HuH-7 (cell line): ENCODE data around the gene DGKB.
"Not testable (repeated sequence)": the region's sequence is repeated elsewhere in the genome, so short reads cannot be mapped to it uniquely, and the experiment has no call there.

Experiments
- DNase-seq: peaks from one replicate; pipeline ENCODE4 v3.0.0; 2011; ENCODE audit warnings: low spot score

DGKB gene

DNA sequence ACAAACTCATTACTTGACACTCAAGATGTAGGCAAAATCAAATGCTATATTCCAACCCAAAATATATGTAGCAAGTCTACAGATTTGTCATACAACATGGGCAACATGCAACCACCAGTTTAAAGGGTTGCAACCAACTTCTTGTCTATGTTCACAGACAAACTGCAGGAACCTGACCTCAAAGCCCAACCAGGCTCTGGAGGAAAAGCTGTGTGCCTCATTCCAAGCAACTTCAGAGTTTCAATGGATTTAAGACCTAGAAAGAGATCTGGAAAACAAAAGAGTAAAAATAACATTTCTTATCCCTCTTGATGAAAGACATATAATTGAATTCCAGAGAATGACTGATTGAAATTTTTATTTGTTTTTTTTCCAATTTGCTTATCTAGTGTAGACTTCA, 612.6 kb downstream of the DGKB start:
- no peak for DNase-seq

DNA sequence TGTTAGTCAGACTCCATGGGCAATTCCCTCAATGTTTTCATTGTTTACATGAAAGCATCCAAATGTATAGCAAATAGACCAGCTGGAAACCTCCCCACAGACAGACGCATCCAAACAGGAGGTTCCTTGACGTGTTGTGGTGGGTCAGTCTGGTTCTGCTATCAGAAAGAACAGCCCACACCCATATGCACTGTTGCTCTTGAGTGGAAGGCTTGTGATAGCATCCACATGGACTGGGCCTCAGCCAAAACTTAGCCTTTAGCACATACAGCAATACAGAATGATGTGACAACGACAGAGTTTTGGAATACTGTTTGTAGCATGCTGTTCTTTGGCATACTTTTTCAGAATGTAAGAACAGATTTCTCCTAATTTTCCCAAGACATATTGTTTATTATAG, 613.9 kb downstream of the DGKB start:
- no peak for DNase-seq

DNA sequence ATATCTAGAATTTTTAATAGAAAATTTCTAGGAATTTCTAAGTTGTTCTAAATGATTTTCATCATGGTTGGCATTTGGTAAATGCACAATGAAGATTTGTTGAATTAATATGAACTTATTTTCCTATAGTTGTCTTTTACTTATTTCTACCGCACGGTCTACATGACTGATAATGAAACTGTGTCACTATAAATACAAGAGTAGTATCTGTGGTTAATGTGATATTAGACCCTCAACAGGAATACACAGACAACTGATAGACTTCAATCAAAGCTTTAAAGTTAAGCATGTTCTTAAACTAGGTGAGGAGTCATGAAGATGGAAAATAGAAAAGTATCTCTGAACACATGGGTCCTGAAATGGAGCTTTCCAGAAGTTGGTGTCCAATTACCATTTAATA, 615.2 kb downstream of the DGKB start:
- no peak for DNase-seq

DNA sequence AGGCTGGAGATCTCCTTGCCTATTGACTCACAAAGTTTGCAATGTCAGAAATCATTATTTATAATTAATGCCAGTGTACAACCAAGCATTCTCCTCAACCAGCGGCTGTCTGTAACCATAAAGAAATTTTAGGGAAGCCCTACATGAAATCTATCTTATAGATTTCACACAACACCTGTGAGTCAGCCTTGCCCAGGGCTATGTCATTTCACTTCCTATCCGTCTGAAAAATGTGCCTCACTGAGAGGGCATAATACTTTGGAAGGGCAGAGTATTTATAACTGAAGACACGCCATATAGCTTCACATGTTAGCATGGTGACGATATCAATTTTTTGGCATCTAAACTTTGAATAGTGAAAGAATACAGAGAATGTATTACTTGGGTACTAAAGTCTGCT, 616.5 kb downstream of the DGKB start:
- no peak for DNase-seq

DNA sequence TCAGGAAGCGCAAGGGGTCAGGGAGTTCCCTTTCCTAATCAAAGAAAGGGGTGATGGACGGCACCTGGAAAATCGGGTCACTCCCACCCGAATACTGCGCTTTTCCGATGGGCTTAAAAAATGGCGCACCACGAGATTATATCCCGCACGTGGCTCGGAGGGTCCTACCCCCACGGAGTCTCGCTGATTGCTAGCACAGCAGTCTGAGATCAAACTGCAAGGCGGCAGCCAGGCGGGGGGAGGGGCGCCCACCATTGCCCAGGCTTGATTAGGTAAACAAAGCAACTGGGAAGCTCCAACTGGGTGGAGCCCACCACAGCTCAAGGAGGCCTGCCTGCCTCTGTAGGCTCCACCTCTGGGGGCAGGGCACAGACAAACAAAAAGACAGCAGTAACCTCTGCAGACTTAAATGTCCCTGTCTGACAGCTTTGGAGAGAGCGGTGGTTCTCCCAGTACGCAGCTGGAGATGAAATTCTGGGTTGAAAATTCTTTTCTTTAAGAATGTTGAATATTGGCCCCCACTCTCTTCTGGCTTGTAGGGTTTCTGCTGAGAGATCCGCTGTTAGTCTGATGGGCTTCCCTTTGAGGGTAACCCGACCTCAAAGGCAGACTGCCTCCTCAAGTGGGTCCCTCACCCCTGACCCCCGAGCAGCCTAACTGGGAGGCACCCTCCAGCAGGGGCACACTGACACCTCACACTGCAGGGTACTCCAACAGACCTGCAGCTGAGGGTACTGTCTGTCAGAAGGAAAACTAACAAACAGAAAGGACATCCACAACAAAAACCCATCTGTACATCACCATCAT, 623.3 kb downstream of the DGKB start:
- not testable (repeated sequence) for DNase-seq

DNA sequence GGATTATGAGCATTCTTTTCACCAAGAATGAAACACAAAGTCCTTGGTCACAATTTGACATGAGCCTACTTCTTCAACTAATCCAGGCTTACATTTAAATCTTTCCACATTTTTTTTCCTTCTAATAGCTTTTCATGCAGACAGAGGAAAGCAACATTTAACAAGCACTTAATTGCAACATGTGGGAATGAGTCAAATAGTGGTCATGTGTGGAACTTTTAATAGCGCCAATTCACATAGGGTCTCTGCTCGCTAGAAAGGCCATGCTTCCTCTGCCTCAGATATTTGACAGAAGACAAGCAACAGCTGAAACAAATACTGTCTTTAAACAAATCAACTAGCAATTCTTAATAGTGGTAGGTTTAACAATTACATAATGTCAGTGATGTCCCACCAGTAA, 627.2 kb downstream of the DGKB start:
- DNase-seq, result no peak

DNA sequence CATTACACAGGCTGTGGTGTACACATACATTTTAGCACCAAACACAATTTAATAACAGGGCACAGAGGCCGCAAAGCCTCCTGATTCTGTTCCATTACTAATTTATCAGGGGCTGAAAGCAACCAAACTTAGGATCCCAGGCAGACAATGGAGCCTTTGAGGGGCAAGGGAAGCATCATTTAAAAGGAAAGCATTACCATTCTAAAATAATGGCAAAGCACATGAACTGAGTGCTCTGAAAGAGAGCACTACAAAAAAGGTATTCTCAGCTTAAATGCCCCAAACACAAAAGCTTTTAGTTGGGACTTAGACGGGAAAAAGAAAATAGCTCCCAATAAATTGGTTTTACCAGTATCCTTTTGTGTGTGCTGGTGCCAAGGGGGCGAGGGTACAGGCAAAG, 631.1 kb downstream of the DGKB start:
- DNase-seq, result no peak

DNA sequence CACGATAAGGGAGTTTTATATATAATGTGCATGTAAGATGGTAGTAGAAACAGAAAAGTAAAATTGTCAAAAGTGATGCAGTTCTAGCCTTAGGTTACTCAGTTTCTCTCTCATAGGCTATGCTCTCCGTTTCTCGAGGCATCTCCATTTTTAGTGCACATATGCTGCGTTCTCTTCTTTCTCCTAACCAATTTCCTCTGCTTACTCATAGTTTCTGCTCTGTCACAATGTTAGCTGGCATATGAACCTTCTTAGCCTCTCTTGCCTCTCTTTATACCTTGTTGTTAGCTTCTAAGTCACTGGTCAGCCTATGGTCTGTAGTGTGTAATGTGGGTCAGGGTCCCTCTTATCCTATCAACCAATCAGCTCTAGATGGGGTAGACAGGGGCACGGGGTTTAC, 632.5 kb downstream of the DGKB start:
- no peak for DNase-seq

DNA sequence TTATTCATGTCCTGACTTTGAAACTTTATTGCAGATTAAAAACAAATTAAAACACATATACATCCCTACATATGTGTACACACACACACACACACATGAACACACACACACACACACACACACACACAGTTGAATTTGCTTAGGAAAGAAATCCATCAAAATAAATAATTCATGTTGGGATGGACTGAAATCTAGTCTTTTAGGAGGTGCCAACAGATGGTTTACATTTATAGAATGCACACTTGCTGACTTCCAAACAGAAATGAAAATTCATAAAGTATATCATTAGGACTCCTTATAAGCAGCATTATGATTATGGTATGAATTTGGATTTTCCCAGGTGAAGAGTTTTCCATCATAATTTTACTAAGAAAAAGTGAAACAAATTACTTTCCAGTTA, 642.5 kb downstream of the DGKB start:
- no peak for DNase-seq

DNA sequence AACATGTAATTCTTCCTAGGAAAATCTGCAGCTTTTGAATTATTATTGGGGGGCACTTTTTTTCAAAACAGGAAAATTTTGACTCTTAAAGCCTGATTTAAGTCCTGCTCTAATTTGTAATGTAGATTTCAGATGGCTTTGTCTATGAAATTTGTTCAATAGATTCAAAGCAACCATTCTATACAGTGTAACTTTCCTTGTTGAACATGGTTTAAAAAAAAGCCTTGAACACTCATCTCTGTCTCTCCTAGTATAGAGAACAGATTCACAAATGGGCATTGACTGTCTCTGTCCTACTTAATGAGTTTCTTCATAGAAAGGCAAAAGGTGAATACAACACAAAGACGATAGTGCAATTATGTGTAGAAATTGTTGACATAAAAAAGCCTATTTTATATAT, 643.7 kb downstream of the DGKB start:
- DNase-seq, result no peak

DNA sequence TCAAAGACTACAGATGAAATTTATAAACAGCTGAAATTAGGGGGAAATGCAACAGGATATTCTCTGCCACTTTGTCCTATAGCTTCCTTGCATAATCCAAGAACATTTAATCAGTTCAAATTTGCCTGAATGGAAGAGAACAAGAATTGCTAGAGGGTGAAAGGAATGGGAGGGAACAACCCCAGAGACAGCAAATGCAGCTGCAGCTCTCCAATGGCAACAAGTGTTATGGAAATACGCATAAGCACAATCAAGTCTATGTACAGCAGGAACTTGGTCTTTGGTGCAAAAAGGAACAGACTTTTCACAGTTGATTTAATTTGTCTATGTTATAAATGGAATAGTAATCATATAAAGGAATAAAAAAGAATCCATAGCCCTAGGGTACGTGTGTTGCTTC, 644.1 kb downstream of the DGKB start:
- DNase-seq, result no peak

DNA sequence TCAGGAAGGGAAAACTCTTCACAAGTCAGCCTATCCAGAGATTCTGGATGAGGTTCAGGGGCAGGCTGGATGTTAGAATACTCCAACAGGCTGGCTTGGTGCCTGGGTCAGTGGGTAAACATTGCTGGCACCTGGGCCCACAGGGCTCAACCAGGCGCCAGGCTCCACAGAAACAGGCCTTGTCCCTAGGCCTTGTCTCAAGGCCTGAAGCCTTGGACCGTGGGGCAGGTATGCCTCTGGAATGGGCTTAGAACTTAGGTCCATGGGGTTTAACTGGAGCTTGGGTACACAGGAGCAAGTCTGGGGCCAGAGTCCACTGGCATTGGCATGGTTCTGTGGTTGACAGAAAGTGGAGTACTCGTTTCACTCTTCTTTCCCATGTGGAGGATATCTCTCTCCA, 650.1 kb downstream of the DGKB start:
- DNase-seq, result no peak

DNA sequence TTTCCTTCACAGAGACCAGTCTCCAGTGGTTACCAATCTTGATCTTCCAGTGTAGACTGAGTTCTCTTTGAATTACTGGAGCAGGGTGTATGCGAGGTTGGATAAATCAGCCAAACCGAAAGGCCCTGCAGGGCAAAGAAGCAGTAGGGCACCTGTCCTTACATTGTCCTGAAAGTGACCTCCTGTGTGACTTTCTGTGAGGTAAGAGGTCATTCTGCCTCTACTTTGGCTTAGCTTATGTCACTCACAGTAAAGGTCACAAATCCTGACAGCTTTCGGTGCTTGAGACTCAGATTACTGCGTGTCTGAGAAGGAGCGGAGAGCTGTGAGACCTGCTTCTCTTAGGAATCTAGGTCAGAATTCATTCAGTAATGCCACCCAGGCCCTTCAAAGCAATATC, 660.4 kb downstream of the DGKB start:
- no peak for DNase-seq

DNA sequence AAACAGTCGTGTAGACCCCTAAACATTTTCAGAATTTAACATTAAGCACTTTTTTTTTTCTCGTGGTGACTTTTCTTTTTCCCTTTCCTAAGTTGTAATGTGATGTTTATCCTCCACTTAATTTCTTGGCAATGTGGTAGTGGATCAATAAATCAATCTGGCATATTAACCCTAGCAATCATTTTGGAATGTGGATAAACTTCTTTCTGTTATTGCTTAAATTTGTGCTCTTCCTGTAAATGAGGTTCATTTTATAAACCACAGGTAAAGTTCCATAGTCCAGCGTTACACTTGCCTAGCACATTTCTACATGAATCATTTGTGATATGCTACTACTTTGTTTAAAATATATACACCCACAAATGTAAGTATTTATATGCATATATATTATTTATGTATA, 665.7 kb downstream of the DGKB start:
- no peak for DNase-seq

DNA sequence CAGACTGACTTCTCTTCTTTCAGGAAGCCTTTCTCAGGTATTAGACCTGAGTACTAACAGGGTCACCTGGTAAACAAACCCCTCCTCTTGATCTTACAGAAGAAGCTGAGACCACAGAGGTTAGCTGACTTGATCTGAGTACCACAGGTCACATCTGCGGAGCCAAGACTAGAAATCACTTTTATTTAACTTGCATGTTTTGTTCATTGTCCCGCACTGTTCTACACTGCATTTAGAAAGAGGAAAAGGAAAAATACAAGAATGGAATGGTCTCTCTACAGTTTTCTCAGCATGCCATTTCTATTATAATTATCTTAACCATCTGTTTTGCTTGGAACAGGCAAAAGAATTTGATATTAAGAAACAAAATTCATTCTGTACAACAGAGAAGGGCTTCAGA, 667.5 kb downstream of the DGKB start:
- no peak for DNase-seq

DNA sequence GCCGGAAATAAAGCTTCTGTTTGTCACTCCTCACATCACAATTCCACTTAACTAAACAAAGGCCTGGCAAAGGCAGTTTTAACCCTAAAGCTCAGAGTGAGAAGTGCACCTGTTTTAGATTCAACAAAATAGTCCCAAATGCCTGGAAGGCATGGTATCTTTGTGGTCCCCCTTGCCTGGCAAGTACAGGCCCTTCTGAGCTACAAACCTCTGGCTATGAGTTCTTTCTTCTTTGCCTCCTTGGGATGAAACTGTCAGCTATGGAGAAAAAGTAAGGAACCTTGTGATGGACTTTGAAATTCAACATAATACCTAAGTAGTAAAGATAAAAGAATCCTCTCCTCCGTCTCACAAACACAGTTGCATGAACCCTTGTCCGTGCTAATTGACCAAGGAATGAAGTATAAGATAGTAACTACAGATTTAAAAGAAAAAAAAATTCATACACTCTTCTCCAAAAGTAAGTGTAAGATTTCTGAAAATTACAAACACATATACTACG, 668.6 kb downstream of the DGKB start:
- no peak for DNase-seq

DNA sequence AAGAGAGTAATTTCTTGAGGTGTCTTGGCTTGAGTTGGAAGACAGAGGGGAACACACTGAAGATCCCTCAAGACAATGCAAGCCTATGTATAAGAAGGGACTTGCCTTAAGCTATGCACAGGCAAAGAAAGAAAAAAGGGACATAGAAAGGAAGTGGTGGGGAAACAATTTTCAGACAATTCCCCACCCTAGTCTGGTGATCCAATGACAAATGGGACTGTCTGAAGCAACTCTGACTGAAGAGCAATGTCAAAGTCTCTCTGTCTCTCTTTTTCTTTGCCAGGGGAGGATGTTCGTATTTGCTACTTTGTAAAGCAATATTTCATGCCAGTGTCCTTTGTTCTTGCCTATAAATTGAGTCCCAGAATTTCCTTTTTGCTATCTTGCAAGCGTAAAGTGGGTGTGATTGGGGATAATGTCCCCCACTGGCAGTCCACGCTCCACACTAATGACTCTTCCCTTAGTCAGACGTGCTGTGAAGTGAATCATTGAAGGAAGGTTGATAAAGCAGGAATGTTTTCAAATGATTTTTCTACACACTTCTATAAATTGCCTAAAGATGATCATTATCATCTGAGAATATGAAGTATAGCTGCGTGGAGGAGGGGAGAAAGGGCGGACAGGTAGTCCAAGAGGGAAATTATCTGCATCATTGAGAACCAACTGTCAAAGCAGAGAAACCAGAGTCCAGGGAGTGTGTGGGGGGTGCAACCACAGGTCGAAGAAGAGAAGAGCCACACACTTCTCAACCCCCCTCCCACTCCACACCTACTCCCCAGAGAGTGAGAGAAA, 669.3 kb downstream of the DGKB start:
- no peak for DNase-seq

DNA sequence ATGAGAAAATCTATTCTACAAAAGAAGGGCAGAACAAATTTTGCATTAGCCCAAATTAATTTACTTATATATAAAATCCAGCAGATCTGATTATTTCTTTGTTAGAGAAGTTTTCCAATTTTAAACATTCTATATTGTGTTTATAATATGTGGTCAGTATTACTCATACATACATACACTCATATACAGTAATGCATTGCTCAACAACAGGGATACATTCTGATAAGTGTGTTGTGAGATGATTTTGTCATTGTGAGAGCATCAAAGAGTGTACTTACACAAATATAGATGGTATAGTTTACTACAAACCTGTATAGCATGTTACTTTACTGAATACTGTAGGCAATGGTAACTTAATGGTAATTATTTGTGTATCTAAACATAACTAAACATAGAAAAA, 673.5 kb downstream of the DGKB start:
- DNase-seq, result no peak

DNA sequence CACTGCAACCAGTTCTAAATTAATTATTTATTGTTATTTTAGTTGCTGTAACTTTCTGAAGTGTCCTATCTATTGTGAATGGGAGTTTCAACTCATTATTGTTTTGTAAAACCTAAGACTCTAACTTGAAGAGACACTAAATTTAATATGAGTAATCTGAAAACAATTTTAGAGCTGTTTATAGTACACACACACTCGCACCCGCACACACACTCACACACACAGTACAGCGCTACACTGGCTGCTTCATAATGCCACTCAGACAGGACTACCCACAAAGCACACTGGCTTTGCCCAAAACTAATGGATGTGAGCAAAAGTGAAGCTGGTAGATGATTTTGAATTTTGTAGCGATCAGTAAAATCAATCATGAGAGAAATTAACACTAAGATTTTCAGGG, 674.2 kb downstream of the DGKB start:
- DNase-seq, result no peak

DNA sequence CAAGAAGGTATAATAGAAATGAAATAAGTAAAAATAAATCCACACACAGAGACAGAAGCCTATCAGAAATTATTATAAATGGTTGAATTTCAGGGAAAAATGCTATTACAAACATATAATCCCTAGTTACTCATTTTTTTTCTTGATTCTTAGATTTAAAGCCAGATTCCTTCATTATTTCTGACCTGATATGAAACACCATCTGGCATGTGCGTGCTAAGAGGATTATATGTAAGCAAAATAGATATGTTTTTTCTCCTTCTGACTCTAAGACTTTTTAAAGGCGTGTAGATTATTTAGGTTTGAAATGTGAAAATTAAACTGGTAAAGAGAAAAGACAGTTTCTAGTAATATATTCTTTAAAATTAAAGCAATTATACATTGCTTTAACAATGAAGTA, 676.4 kb downstream of the DGKB start:
- no peak for DNase-seq

DNA sequence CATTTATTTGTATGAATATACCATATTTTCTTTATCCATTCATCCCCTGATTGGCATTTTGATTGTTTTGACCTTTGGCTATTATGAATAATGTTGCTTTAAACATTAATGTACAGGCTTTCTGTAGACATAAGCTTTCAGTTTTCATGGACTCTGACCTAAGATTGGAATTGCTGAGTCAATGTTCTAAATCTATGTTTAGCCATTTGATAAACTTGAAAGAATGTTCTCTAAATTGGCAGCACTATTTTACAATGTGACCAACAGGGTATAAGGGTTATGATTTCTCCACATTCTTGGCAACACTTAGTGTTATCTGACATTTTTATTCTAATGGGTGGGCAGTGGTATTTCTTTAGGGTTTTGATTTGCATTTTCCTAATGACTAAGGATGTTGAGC, 683.4 kb downstream of the DGKB start:
- DNase-seq, result no peak

DNA sequence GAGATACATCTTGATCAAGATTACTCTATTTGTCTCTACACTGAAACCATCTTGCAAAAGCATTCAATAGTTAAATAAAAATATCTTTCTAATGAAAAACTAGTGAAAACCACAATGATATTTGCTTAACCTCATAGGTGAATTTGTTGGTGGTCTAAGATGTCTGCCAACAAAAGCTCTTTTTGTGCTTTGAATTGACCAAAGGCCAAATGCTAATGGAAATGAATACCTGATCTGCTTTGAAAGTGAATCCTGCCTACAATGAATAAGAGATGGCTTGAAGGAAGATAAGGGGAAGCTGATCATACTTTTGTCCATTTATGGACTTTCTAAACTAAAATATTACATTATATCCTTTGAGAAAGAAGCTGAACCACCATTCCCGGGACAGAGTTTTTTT, 684.2 kb downstream of the DGKB start:
- peak; percentile 2 for DNase-seq

DNA sequence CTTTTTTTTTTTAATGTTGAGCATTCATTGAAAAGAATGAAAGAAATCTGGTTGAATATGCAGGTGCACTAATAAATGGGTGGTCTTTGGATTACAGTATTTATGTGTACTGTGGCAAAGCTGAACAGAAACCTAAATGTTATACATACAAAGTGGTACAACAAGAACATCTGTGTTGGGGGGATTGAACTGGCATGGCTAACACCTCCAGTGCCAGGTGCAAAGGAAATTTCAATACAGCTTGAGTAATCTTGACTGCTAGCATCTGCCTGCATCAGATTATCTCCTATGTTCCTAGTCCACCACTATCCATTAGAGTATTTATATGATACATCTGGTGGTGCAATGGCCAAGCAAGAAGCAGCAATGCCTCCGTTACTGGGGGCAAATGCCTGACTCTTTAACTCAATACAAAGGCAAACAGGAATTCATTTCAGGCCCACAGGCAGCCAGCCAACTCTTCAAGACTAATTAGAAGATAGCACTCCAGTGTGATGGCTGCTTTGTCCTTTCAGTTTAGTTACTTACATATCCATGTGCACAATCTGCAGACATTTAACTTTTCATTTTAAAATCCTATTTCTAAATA, 692.6 kb downstream of the DGKB start:
- no peak for DNase-seq
